T follicular helper cell (primary cell): ENCODE results near the gene OPRD1.
"Not testable (repeated sequence)": the region's sequence is repeated elsewhere in the genome, so short reads cannot be mapped to it uniquely, and the experiment has no call there.

ENCODE experiments used
- DNase-seq: peaks from one replicate; pipeline ENCODE4 v3.0.0-alpha.2; 2020; ENCODE audit warnings: low read depth

OPRD1 gene

GRCh38 chr1:28801461-28801860, 10.5 kb upstream of the OPRD1 start:
- DNase-seq = no peak

GRCh38 chr1:28803051-28803450, 8.9 kb upstream of the OPRD1 start:
- DNase-seq = no peak

GRCh38 chr1:28803662-28804061, 8.3 kb upstream of the OPRD1 start:
- DNase-seq = no peak

GRCh38 chr1:28804071-28804470, 7.9 kb upstream of the OPRD1 start:
- DNase-seq = no peak

GRCh38 chr1:28807046-28807445, 4.9 kb upstream of the OPRD1 start:
- no peak for DNase-seq

GRCh38 chr1:28807986-28808385, 4.0 kb upstream of the OPRD1 start:
- DNase-seq = no peak

- DNase-seq = no peak
These were observed 603 bp upstream of the OPRD1 start for GRCh38 chr1:28811369-28811765.

- no peak for DNase-seq
These were observed 899 bp downstream of the OPRD1 start for GRCh38 chr1:28812669-28813468.

GRCh38 chr1:28813931-28814465, 2.0 kb downstream of the OPRD1 start:
- DNase-seq = no peak

GRCh38 chr1:28815533-28816185, 3.7 kb downstream of the OPRD1 start:
- DNase-seq = no peak

GRCh38 chr1:28817133-28817532, 5.2 kb downstream of the OPRD1 start:
- no peak for DNase-seq

GRCh38 chr1:28819020-28819419, 7.0 kb downstream of the OPRD1 start:
- no peak for DNase-seq

- no peak for DNase-seq
These were observed 10.8 kb downstream of the OPRD1 start for GRCh38 chr1:28822799-28823198.

- not testable (repeated sequence) for DNase-seq
These were observed 12.1 kb downstream of the OPRD1 start for GRCh38 chr1:28824061-28824460.

GRCh38 chr1:28828227-28828858, 16.4 kb downstream of the OPRD1 start:
- not testable (repeated sequence) for DNase-seq

GRCh38 chr1:28830814-28831213, 18.8 kb downstream of the OPRD1 start:
- no peak for DNase-seq

GRCh38 chr1:28832966-28833365, 21.0 kb downstream of the OPRD1 start:
- no peak for DNase-seq

- DNase-seq = no peak
These were observed 21.4 kb downstream of the OPRD1 start for GRCh38 chr1:28833381-28833780.

GRCh38 chr1:28835237-28835650, 23.3 kb downstream of the OPRD1 start:
- DNase-seq = no peak

GRCh38 chr1:28836421-28836956, 24.5 kb downstream of the OPRD1 start:
- no peak for DNase-seq

GRCh38 chr1:28840928-28841544, 29.1 kb downstream of the OPRD1 start:
- no peak for DNase-seq
